GM12892 (cell line): ENCODE results near the gene METTL8.

ENCODE experiments used
- POLR2A ChIP-seq: IDR thresholded peaks from 2 replicates; pipeline ENCODE4 v1.6.1; 2011; ENCODE audit warnings: low read depth, low read length, control low read depth
- TAF1 ChIP-seq: IDR thresholded peaks from 2 replicates; pipeline ENCODE4 v1.6.1; 2011; ENCODE audit warnings: low read depth, mild to moderate bottlenecking, control low read depth, low read length, borderline replicate concordance

- TF ChIP-seq TAF1 (no peak), POLR2A (no peak)
Observed at GRCh38 chr2:171318463-171318934, 115.3 kb downstream of the METTL8 start.
